K562 (cell line): ENCODE measurements around the gene ARID3A. TPM values are rescaled to one million over a fixed set of nuclear protein-coding genes. Genes with fewer than 3 reads are reported as not detected.

Experiments
- ATF4 ChIP-seq: fragments of 450-650 bp; formaldehyde crosslinking; IDR thresholded peaks from 2 replicates; pipeline ENCODE4 v1.4.0; 2022; ENCODE audit warnings: mild to moderate bottlenecking, moderate library complexity
- CHD1 ChIP-seq: fragments of 200-600 bp; sonication (generic); IDR thresholded peaks from one replicate; pipeline ENCODE4 v1.6.1; 2012; ENCODE audit warnings: mild to moderate bottlenecking, moderate library complexity, low read length, inconsistent platforms
- CHD4 ChIP-seq: fragments of 200-600 bp; sonication (generic); IDR thresholded peaks from 3 replicates; pipeline ENCODE4 v1.6.1; 2012; ENCODE audit warnings: low read depth, mild to moderate bottlenecking, mixed read lengths, low read length, inconsistent platforms; ENCODE audit not compliant: insufficient read depth, insufficient replicate concordance, poor library complexity, severe bottlenecking
- ETV6 ChIP-seq, 3 experiments: fragments of 150-350 bp in 1 of 3; sonication (generic) in 1 of 3; formaldehyde crosslinking in 1 of 3; IDR thresholded peaks; 2 replicates each; pipeline versions ENCODE4 v1.6.1 to v1.8.0; 2014 to 2022; ENCODE audit warnings: borderline replicate concordance in 2 of 3, low read depth in 2 of 3, antibody characterized with exemption in 1 of 3, low read length in 1 of 3, mild to moderate bottlenecking in 1 of 3, missing genetic modification reagents in 1 of 3
- RAD21 ChIP-seq, 2 experiments: fragments of 250-450 bp in 1 of 2; fragments of 450-650 bp in 1 of 2; sonication (Bioruptor Pico) in 1 of 2; formaldehyde crosslinking in 1 of 2; IDR thresholded peaks in 1 of 2; conservative IDR thresholded peaks in 1 of 2; 2 replicates each; pipeline versions ENCODE4 v1.4.0 to v1.8.0; 2020 to 2022; ENCODE audit warnings: mild to moderate bottlenecking in 2 of 2, moderate library complexity in 1 of 2
- SRSF7 ChIP-seq: fragments of 200-400 bp; formaldehyde crosslinking; optimal IDR thresholded peaks from 2 replicates; pipeline ENCODE3; 2017; ENCODE audit warnings: mild to moderate bottlenecking, low read depth, low read length
- SUPT5H ChIP-seq: fragments of 450-650 bp; IDR thresholded peaks from 2 replicates; pipeline ENCODE4 v1.6.1; 2016
- U2AF1 ChIP-seq: fragments of 200-400 bp; formaldehyde crosslinking; optimal IDR thresholded peaks from 2 replicates; pipeline ENCODE3; 2017; ENCODE audit warnings: mild to moderate bottlenecking, low read depth, low read length, moderate library complexity
- XRCC5 ChIP-seq: fragments of 200-400 bp; formaldehyde crosslinking; IDR thresholded peaks from 2 replicates; pipeline ENCODE4 v1.6.1; 2017; ENCODE audit warnings: low read depth, mild to moderate bottlenecking, low read length
- ZNF282 ChIP-seq: sonication (generic); formaldehyde crosslinking; IDR thresholded peaks from 2 replicates; pipeline ENCODE4 v1.8.1; 2023; ENCODE audit warnings: missing genetic modification reagents
- ZNF347 ChIP-seq: fragments of 450-650 bp; formaldehyde crosslinking; IDR thresholded peaks from 2 replicates; pipeline ENCODE4 v1.4.0; 2020; ENCODE audit warnings: low read depth, mild to moderate bottlenecking, moderate library complexity
- ZNF583 ChIP-seq: fragments of 250-450 bp; sonication (Bioruptor Pico); IDR thresholded peaks from 2 replicates; pipeline ENCODE4 v1.4.0; 2020
- ZNF586 ChIP-seq: fragments of 450-650 bp; formaldehyde crosslinking; conservative IDR thresholded peaks from 2 replicates; pipeline ENCODE4 v1.4.0; 2020; ENCODE audit warnings: mild to moderate bottlenecking, moderate library complexity
- ZNF766 ChIP-seq: fragments of 200-800 bp; sonication (Bioruptor generic); conservative IDR thresholded peaks from 2 replicates; pipeline ENCODE4 v1.6.1; 2016; ENCODE audit warnings: missing genetic modification characterization, missing compliant biosample characterization
- ZNF785 ChIP-seq: fragments of 250-450 bp; sonication (Bioruptor Pico); IDR thresholded peaks from 2 replicates; pipeline ENCODE4 v1.4.0; 2020; ENCODE audit warnings: mild to moderate bottlenecking
- ZSCAN29 ChIP-seq: fragments of 450-650 bp; IDR thresholded peaks from 2 replicates; pipeline ENCODE4 v1.6.1; 2017
- polyA plus RNA-seq, 8 experiments: library from polyadenylated mRNA; depleted of rRNA in 4 of 8; stranded (reverse) in 5 of 8; unstranded in 3 of 8; fragments of >200 nt; fragmentation: Nextera tagmentation in 2 of 8; fragmentation: Illumina TruSeq in 1 of 8; extraction: Ambion mirVana in 2 of 8; extraction: Trizol in 1 of 8; gene quantifications; 2 replicates each; pipeline versions ENCODE4 v1.2.1 to v1.2.3, GENCODE V29; 2011 to 2014; ENCODE audit warnings: inconsistent platforms in 1 of 8, missing spikeins in 1 of 8
- total RNA-seq, 7 experiments: library from RNA; depleted of rRNA in 6 of 7; stranded (reverse); fragments of >200 nt in 6 of 7; fragmentation: Illumina TruSeq in 2 of 7; extraction: Trizol in 2 of 7; gene quantifications; 2 replicates each; pipeline versions ENCODE4 v1.2.1 to v1.2.3, GENCODE V29; 2011 to 2021; ENCODE audit warnings: low replicate concordance in 1 of 7

The ARID3A gene
- total and polyA plus RNA-seq, 9 of the 15 experiments (the other 6 are each of a cell fraction or from before 2014, with no cell fraction given), result 1.4 to 118 (median 31.2) TPM

- TF ChIP-seq SRSF7 (no peak), CHD4 (peak; percentile 94), ZNF785 (no peak), ZNF282 (CRISPR knock-in tag) (peak; percentile 63), ATF4 (0 out of 2 replicates have a peak, but pooled peaks have one; percentile 19), CHD1 (peak; percentile 63), ETV6 (IDR thresholded peaks at IDR 0.05; ENCODE audit: borderline replicate concordance in 1 of 2, low read depth in 2 of 2, low read length in 1 of 2) (no peak; a peak in 1 of 4 replicates), ETV6 (CRISPR knock-in tag; IDR thresholded peaks at IDR 0.05; ENCODE audit: borderline replicate concordance) (peak; percentile 81), ZNF766 (CRISPR knock-in tag) (no peak), ZNF347 (CRISPR knock-in tag) (no peak), RAD21 (CRISPR knock-in tag; conservative IDR thresholded peaks at IDR 0.05 in 1 of 2, IDR thresholded peaks at IDR 0.05 in 1 of 2) (peak; percentile 90 to 96), ZNF586 (CRISPR knock-in tag) (no peak), ZNF583 (CRISPR knock-in tag) (0 out of 2 replicates have a peak, but pooled peaks have one; percentile 30), U2AF1 (peak; percentile 88), SUPT5H (0 out of 2 replicates have a peak, but pooled peaks have one; percentile 49), XRCC5 (peak; percentile 55; the same call in 1 of the 2 replicates), ZSCAN29 (0 out of 2 replicates have a peak, but pooled peaks have one; percentile 64)
These were observed 8.3 kb upstream of the ARID3A start, which contains the start of gene KISS1R (continued) for GRCh38 chr19:917323-918151.
